ENCODE measurements around the gene GRK6.

- TF ChIP-seq CTCF (IDR thresholded peaks at IDR 0.05) (no peak), POLR2A (IDR thresholded peaks at IDR 0.05) (no peak), POLR2AphosphoS5 (IDR thresholded peaks at IDR 0.05) (no peak)
These were observed 13.8 kb upstream of the GRK6 start for GRCh38 chr5:177412603-177413233.

All from breast epithelium (tissue), 3 donors.